ENCODE data around the gene TRAF7.
"Not testable (repeated sequence)": the region's sequence is repeated elsewhere in the genome, so short reads cannot be mapped to it uniquely, and the experiment has no call there.

Gene TRAF7

DNA sequence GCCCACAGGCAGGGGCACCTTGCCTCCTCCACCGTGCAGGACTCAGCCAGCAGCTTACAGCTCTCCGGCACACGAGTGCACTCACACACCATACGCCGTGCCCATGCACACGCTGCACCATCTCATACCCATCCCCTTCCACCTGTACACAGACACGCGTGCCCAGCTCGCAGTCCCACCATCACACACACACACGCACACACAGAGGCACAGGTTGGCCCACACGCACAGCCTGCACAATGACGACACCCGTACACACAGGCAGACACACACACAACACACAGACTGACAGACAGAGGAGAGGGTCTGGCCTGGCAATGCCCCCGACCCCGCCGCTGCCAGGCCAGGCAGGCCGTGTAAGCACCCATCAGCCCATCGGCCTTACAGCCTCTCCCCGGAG lies 28.8 kb downstream of the TRAF7 start:
- DNase-seq = no peak

DNA sequence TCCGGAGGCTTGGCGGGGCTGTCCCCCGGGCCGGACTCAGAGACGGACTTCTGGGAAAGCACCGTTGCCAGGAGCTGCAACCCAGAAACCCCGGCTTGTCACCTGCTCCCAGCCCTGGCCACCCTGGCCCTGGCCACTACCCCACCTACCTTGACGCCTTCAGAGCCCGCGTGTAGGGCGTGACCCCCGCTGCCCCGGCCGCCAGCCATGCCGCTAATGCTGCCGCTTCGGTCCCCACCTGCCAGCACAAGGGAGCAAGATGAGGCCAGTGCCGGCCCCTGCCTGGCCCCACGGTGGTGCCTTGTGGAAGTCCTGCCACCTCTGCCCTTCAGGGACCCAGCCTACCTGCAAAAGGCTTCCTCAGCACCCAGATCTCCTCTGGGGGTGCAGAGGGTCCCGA lies 29.4 kb downstream of the TRAF7 start:
- DNase-seq = no peak

DNA sequence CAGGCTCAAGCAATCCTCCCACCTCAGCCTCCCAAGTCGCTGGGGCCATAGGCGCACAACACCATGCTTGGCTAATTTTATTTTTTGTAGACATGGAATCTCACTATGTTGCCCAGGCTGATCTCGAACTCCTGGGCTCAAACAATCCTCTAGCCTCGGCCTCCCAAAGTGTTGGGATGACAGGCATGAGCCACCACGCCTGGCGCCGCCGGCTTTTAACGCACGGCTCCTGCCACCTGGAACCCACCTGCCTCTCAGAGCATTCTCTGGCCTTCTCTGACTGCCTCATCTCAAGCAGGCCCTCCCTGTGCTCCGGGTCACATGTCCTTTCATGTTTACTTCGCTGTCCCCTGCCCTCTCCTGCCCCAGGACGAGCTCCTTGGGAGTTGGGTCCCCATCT lies 30.5 kb downstream of the TRAF7 start:
- DNase-seq = no peak

DNA sequence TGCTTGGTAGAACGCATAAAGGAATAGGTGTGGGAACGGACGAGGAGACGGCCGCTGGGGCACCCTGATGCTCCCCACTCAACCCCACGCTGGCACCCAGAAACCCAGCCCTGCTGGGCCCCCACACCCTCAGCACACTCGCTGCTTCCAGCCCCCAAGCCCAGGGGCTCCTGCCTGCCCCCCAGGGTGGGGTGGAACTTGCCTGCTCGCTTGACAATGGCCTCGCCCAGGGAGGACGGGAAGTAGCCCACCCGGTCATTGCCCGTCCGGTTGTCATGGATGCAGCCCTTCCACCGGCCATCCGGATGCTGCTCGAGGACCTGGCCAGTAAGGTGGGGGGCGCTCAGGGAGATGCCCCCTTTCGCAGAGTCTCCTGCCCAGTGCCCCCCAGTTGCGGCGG lies 30.9 kb downstream of the TRAF7 start:
- DNase-seq = no peak

DNA sequence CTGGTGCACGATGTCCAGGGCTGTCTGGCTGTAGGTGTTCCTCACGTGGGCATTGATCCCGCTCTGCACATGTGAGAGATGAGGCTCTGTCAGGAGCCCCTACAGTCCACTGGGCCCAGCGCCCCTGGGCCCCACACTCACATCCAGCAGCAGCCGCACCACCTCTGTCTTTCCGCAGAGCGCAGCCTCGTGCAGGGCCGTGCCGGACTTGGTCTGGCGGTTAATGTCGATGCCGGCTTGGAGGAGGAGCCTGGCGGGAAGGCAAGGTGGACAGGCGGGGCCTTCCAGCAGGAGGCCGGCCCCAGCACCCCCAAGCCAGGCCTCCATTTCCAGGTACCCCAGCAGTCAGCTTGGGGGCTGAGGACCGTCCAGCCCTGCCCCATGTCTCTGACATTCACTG lies 31.6 kb downstream of the TRAF7 start:
- DNase-seq = no peak

DNA sequence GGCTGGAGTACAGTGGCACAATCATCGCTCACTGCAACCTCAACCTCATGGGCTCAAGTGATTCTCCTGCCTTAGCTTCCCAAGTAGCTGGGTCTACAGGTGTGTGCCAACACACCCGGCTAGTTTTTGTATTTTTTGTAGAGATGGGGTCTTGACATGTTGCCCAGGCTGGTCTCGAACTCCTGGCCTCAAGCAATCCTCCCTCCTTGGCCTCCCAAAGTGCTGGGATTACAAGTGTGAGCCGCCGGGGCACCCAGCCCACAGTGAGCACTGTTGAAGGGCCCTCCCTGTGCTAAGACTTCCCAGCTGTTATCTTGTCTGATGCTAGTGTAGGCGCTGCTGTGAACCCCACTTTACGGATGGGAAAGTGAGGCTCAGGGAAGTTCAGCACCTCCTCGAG lies 32.8 kb downstream of the TRAF7 start:
- no peak for DNase-seq

DNA sequence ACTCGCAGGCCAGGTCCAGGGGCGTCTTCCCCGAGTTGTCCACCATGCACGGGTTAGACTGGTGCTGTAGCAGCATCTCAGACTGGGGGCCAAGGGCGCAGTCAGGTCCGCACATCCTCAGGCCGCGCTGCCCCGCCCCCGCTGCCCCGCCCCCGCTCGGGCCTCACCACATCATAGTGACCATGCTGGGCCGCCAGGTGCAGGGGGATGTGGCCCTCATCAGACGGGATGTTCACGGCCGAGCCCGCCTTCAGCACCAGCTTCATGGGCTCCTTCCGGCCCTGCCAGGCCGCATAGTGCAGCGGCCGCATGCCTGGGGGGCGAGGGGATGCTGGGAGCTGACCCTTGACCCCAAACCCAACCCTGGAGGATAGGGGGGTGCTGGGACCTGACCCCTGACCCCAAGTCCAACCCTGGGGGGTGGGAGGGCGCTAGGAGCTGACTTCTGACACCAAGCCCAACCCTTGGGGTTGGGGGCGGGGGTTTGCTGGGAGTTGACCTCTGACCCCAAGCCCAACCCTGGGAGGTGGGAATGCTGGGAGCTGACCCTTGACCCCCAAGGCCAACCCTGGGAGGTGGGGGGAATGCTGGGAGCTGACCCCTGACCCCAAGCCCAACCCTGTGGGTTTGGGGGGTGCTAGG lies 33.8 kb downstream of the TRAF7 start:
- no peak for DNase-seq

DNA sequence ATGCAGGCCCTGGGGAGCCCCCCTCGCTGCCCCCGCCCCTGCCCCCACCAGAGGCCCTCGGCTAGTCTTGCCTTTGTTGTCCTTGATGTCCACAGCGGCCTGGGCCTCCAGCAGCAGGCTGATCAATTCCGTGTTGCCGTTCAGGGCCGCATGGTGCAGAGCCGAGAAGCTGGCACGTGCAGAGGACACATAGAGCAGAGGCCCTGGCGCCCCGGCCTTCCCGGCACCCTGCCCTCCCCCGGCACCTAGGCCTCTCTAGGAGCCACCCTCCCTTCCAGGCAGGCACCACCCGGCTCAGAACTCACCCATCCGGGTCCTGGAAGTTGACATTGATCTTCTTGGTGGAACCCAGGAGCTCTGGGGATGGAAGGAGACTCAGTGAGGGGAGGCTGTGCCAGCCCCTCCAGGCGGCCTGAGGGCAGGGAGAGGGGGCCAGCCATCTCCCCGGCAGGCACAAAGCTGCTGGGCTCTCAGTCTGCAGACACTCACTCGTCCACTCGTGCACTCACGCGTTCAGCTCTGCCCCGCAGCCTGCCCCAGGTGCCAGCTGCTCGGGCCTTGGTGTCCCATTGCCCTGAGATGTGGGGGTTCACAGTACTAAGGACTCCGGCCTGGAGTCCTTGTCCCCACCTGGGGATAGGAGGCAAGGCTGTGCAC lies 34.5 kb downstream of the TRAF7 start:
- DNase-seq = no peak

DNA sequence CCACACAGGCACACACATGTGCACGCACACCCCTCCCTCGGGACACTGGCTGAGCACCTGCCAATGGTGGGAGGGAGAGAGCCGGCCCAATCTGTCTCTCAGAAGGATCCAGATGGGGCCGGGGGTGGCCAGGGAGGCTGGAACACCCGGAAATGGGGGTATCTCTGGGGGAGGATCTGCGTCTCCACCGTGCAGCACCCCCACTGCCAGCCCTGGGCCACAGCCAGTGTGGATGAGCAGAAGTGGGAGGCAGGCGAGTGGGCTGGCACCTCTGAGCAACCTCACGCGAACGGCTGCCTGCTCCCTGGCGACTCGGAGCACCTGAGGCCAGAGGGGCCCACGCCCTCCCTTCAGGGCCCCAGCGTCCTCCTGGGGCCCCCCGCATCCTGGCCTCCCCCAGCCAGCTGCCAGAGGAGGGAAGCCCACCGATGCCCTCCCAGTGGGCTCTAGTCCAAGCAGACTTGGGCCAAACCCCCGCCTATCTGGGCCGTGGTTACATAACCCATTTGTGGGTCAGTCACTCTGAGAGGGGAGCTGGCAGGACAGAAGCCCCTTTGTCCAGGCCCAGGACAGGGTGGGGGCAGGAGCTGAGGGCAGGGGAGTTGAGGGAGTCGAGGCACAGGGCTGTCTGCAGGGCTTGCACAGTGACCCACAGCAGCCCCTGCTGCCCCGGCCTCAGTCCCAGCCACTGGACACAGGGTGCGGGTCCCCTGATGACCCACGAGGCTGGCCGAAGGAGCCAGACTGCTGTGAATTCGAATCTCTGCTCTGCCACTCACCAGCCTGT lies 35.3 kb downstream of the TRAF7 start:
- no peak for DNase-seq

DNA sequence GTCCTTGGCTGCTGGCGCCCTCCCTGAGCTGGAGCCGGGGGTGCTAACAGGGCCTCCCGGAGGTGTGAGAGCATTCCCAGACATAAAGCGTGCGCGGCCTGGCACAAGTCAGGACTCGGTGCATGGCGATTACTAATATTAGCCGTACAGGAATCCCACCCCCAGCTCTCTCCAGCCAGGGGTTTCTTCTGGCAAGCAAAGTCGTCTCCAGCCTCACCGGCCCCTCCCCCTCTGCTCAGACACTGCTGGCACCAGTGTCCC lies 35.8 kb downstream of the TRAF7 start:
- no peak for DNase-seq

DNA sequence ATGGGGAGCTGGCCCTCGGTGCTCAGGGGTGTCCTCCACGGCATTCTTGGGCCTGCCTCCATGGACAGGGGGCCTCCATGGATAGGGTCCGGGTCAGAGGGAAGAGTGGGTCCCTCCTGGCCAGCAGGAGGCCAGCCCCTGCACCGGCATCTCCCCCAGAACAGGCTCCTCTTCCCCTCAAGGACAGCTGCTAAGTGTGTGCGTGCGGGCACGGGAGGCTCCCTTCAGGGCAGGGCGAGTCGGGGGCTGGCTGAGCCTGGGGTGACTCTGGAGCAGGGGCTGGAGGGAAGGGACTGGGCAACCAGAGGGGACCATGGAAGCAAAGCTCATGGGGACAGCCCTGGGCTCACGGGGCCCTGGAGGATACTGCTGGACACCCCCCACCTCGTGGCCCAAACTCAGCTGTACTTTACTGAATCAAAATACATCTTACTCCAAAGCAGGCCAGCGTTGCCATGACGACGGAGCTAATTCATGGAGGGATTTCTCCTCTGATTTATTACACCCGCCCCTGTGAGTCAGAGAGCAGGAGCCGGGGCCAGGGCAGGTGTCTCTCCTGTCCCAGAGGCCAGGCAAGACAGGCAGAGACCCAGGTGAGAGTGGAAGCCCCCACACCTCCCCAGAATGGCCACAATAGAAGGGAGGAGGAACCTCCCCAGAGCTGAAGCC lies 38.7 kb downstream of the TRAF7 start:
- DNase-seq = peak; percentile 63

DNA sequence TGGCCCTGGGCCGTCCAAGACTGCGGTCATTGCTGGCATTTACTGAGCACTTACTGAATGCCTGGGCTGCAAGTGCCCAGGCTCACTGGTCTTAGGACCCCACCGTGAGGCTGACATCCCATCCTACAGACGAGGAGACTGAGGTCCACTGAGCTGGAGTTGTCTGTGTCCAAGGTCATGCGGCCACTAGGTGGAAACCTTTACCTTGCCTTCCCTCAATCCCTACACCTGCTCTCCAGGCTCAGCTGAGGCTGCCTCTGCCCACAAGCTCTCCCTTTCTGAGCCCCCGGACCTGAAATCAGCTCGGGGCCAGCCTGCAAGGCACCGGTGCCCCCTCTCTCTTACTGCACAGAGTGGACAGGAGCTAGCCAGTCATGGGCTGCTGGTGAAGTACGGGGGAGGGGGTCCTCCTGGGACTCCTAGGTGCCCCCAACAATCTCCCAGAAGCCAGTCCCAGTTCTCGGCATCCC lies 39.3 kb downstream of the TRAF7 start:
- peak; percentile 88 for DNase-seq

DNA sequence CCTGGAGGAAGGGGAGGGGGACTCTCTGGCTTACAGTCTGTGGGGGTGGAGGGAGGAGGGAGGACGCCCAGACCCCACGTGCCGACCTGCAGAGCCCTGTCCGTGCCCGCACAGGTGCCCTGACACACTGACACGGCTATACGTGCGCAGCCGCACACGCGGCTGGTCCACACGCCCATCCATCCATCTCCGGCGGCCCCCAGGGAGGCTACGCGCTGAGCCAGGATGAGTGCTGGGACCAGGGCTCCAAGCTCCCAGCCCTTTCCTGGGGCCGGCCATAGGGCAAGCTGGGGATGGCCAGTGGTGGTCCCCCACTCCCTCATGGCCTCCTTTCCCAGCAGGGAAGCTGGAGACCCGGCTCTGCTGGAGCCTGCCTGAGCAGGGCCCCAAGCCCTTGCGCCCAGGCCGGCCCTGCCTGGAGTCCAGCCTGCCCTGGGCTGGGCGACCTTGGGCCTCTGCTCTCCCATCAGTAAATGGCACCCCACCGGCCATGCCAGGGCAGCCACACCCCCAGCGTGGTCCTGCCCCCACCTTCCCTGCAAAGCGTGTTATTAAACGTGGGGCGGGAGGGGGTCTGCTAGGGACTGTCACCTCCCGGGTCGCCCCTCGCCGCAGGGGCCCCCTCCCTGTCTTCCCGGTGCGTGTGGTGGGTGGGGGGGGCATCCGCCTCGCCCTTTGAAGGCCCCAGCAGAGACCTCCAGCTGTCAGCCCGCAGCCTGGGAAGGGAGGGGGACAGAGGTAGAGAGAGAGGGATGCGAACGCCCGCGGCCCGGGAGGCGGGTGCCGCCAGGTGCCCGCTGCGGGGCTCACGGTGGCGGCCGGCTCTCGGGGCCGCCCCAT lies 40.0 kb downstream of the TRAF7 start:
- DNase-seq = peak; percentile 21

DNA sequence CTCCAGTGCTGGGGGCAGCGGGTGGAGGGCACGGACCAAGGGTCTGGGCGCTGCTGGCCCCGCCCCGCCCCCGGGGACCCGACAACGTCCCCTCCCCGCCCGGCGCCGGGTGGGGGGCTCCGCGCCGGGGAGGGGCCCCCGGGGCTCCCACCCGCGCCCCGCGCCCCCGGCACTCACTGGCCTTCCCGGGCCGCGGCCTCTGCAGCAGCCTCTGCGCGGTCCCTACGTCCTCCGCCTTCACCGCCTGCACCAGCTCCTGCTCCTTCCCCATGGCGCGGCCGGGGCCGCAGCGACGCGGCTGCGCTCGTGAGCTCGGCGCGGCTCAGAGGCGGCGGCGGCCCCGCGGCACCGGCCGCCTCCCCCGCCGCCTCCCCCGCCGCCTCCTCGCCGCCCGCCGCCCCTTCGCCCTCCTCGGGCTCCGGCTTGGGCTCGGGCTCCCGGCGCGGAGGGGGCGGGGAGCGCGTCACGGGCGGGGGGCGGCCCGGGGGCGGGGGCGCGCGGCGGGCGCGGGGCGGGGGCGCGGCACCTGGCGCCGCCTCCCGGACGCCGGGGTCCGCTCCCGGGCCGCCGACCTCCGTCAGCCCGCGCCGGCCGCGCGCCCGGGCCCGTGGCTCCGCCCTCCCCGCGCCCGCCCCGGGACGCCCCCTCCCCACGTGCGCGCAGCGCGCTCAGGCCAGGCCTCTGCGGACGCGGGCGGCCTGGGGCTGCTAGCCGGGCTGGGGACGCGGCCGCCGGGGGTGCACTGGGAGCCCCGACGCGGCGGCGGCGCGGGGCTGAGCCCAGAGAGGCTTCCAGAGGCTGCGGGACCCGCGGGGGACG lies 40.8 kb downstream of the TRAF7 start, which contains the start of gene CASKIN1:
Gene CASKIN1 (minus strand): TSS at position 444 of the 819 bp plus-strand sequence. CDS start 173 bp downstream, at position 271.
- peak; percentile 62 for DNase-seq

DNA sequence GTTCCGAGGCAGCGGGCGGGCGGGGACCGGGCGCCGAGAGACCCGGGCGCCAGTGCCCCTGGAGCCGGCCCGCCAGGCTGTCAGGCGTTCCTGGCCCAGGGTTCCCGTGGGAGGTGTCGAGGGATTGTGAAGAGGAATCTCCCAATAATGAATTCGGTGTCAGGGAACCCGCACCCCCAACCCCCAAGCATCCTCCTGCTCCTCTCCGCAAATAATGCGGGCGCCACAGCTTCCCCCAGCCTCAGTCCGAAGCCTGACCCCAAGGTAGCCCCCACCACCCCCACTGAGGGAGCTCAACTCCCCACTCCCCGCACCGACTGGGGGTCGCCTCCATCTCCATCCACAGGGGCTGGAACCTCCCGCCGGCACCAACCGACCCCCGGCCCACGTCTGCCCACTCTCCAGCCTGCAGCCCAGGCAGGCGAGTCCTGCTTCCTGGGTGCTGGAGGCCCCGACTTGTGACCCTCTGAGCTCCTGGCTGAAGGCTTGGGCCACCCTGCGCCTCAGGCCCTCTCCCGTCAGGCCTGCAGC lies 41.5 kb downstream of the TRAF7 start:
- DNase-seq = no peak

DNA sequence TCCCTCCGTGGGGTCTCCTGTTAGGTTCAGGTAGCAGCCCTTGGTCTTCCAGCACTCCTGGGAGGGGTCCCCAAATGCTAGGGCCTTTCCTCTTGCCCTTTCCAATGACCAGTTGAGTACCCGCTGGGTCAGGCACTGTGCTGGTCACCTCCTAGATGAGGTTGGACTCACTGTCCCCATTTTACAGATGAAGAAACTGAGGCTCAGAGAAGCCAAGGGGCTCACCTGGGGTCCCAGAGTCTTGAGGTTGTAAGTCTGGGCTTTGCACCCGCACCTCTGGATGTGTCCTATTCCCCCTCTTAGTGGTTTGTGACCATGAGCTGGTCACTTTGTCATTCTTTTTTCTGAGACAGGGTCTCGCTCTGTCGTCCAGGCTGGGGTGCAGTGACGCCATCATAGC lies 42.2 kb downstream of the TRAF7 start:
- no peak for DNase-seq

DNA sequence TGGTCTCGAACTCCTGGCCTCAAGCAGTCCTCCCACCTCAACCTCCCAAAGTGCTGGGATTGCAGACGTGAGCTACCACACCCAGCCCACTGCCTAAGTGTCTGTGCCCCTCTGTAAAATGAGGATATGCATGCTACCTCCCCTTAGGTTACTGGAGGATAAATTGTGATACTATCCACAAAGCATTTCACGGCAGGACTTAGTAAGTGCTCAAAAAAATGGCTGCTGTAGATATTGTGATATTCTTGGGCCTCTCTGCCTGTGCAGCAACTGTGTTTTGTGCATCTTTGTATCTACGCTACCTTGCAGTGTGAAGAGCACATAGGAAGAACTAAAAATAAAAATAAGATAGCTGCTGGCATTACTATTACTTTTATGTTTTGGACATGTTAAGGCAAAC lies 42.7 kb downstream of the TRAF7 start:
- no peak for DNase-seq

DNA sequence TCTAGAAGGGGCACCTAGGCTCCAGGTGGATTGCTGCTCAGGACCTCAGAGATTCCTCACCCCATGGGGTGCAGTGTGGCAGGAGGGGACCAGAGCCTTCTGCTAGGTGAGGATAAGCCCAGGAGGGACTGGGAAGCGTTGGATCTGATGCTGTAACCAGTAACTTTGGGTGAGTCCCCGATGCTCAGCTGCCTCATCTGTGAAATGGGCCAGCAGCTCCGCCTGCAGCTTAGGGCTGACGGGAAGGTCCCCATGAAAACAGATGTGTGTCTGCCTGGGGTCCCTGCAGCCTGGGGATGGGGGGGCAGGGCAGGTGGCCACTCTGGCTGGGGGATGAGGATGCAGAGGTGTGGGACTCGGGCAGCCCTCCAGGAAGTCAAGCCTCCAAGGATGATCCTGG lies 43.5 kb downstream of the TRAF7 start:
- DNase-seq = no peak

DNA sequence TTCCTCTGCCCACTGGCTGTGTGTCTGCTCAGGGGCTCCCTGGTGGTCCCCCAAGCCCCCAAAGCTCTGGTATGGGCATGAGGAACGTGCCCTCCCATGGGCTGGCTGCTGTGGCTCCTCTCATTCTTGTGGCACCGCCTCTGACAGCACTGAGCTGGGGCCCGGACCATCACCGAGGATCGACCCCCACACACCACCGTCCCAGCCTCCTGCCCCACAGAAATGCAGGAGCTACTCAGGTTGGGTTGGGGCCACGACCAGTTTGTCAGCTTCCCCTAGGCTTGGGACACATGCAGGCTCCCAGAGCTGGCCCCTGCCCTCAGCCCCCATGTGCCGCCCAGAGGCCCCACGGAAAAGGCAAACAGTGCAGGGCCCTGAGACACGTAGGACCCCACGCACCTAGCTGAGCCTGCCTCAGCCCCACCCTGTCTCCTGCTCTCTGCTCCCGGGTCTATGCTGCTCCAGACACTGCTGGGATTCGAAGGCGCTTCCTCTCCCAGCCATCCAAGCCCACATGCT lies 44.1 kb downstream of the TRAF7 start:
- DNase-seq = no peak

DNA sequence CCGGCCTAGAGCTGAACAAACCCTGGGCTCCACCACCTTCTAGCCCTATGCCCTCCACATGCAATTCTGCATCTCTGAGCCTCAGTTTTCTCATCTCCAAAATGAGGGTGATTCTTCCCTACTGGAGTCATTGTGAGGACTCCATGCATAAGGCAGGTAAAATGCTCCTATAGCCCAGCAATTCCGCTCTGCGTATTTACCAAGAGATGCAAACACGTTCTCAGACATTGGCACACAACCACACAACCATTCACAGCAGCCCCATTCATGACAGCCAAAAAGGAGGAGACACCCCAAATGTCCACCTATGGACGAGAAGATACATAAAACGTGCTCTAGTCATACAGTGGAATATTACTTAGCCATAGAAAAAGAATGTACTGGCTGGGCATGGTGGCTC lies 44.7 kb downstream of the TRAF7 start:
- DNase-seq = no peak

DNA sequence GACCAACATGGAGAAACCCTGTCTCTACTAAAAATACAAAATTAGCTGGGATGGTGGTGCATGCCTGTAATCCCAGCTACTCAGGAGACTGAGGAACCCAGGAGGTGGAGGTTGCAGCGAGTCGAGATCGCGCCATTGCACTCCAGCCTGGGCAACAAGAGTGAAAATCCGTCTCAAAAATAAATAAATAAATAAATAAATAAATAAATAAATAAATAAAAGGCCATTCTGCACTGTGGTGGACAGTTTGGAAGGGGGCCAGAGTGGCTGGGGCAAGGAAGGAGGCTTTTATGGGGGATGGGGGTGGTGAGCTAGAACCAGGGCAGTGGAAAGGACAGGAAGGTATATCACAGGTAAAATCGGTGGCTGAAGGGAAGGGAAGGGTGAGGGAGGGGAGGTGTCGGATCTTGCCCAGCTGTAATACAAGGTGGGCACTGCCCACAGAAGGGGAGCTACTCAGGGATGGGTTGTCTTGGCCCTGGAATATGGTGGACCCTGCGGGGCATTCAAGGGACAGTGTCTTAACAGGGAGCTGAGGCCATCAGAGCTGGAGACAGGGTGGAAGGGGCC lies 47.6 kb downstream of the TRAF7 start:
- DNase-seq = not testable (repeated sequence)
